Upper lobe of left lung (tissue), 6 donors: ENCODE results near the gene MYOG. TPM values are rescaled to one million over a fixed set of nuclear protein-coding genes. Genes with fewer than 3 reads are reported as not detected.

ENCODE experiments used
- ATAC-seq, 2 donors: fragments of 200-7000 bp; cut with Tn5 transposase; one replicate each; pipeline ENCODE4 v1.9.1; 2022; ENCODE audit warnings: mild to moderate bottlenecking in 2 of 2, moderate library complexity in 2 of 2; ENCODE audit not compliant: low FRiP score in 2 of 2
- DNase-seq, 2 donors: peaks; one replicate each; pipeline ENCODE4 v3.0.0-alpha.2; 2019 to 2020
- H3K27ac ChIP-seq, 4 donors: fragments of 200-600 bp; sonication (generic); one replicate each; pipeline ENCODE4 v1.5.1; 2016 to 2019
- H3K27me3 ChIP-seq, 4 donors: fragments of 200-600 bp; sonication (generic); one replicate each; pipeline ENCODE4 v1.5.1; 2017 to 2019
- H3K36me3 ChIP-seq, 4 donors: fragments of 200-600 bp; sonication (generic); one replicate each; pipeline ENCODE4 v1.5.1; 2016 to 2019
- H3K4me1 ChIP-seq, 4 donors: fragments of 200-600 bp; sonication (generic); one replicate each; pipeline ENCODE4 v1.5.1; 2018 to 2019
- H3K4me3 ChIP-seq, 4 donors: fragments of 200-600 bp; sonication (generic); one replicate each; pipeline ENCODE4 v1.5.1; 2017 to 2019; ENCODE audit warnings: mild to moderate bottlenecking in 2 of 4, moderate library complexity in 1 of 4
- H3K9me3 ChIP-seq, 4 donors: fragments of 200-600 bp; sonication (generic); one replicate each; pipeline ENCODE4 v1.5.1; 2018 to 2019
- CTCF ChIP-seq, 6 experiments: fragments of 450-650 bp in 4 of 6; fragments of 200-600 bp in 2 of 6; sonication (generic) in 2 of 6; IDR thresholded peaks; one replicate each; pipeline ENCODE4 v1.5.1; 2016 to 2019; ENCODE audit warnings: antibody characterized with exemption in 6 of 6
- EP300 ChIP-seq, 4 donors: sonication (generic); formaldehyde crosslinking; IDR thresholded peaks; one replicate each; pipeline ENCODE4 v1.5.1; 2017; ENCODE audit warnings: antibody characterized with exemption in 4 of 4, control low read depth in 2 of 4
- POLR2A ChIP-seq, 4 donors: fragments of 450-650 bp; IDR thresholded peaks; one replicate each; pipeline ENCODE4 v1.5.1; 2016 to 2017; ENCODE audit warnings: antibody characterized with exemption in 4 of 4, mild to moderate bottlenecking in 2 of 4
- POLR2AphosphoS5 ChIP-seq, 2 donors: sonication (generic); formaldehyde crosslinking; IDR thresholded peaks; one replicate each; pipeline ENCODE4 v1.5.1; 2017; ENCODE audit warnings: antibody characterized with exemption in 2 of 2
- WGBS, 2 donors: methylation state at CpG; one replicate each; pipeline ENCODE4 v1.1.5; 2017 to 2018; 5-methylcytosine and 5-hydroxymethylcytosine counted together
- total RNA-seq, 6 donors: library from RNA; depleted of rRNA in 4 of 6; stranded (reverse); fragments of >200 nt in 4 of 6; gene quantifications; one replicate each; pipeline versions ENCODE4 v1.1.0 to v1.2.1, GENCODE V29; 2016 to 2021
- donor health status: DM: no; HTN: no; CAD: no; lungs with moderate emphysema.
- donor health status: DM: no; HTN: yes; CAD: no; lungs with severe emphysema.

MYOG gene
- total RNA-seq, 6 donors from 2014 or later: not detected

DNA sequence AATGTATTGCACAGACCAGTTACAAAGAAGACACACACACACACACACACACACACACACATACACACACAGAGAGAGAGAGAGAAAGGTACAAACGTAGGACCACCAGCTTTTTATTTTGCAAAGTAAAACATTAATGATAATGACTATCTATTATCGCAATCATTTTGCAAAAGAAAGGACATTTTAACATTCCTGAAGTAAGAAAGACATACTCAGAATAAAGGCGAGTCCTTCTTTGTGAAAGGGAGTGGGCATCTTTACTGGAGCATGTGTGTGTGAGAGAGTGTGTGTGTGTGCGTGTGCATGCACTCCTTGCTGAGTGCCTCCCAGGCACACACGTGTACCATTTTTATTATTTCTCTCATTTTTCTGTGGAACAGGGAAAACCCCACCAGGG is 31.2 kb downstream of the MYOG start:
- WGBS, 2 donors: 79 to 84% methylated on average over 5 of the region's 5 CpGs
- H3K9me3 ChIP-seq: no peaks in the 10 kb centered on the region
- DNase-seq (no peak), ATAC-seq (no peak)
- TF ChIP-seq POLR2A (IDR thresholded peaks at IDR 0.05) (no peak), EP300 (IDR thresholded peaks at IDR 0.05) (no peak), POLR2AphosphoS5 (IDR thresholded peaks at IDR 0.05) (no peak), CTCF (IDR thresholded peaks at IDR 0.05) (no peak)
- H3K27me3 ChIP-seq: no peaks in the 10 kb centered on the region
- no peak overlapping the region for H3K4me3 ChIP-seq
- no peaks in the 10 kb centered on the region for H3K36me3 ChIP-seq
- peaks cover 3 to 10% (median 4%) of the 10 kb centered on the region in 4 donors for H3K4me1 ChIP-seq
- H3K27ac ChIP-seq: no peak overlapping the region

- WGBS, 2 donors: 73 to 74% methylated on average over 1 of the region's 1 CpG
- DNase-seq: no peak
- H3K4me3 ChIP-seq: no peak overlapping the region
- no peak for ATAC-seq
- H3K4me1 ChIP-seq: peaks cover 3 to 6% (median 4%) of the 10 kb centered on the region in 4 donors
- H3K27me3 ChIP-seq: no peaks in the 10 kb centered on the region
- H3K27ac ChIP-seq: no peak overlapping the region
- H3K9me3 ChIP-seq: no peaks in the 10 kb centered on the region
- TF ChIP-seq POLR2A (IDR thresholded peaks at IDR 0.05): no peak
- no peak for TF ChIP-seq EP300 (IDR thresholded peaks at IDR 0.05)
- no peak for TF ChIP-seq POLR2AphosphoS5 (IDR thresholded peaks at IDR 0.05)
- TF ChIP-seq CTCF (IDR thresholded peaks at IDR 0.05): no peak
- H3K36me3 ChIP-seq: no peaks in the 10 kb centered on the region
Observed at GRCh38 chr1:203054184-203054583, 31.6 kb downstream of the MYOG start.

- TF ChIP-seq CTCF (IDR thresholded peaks at IDR 0.05) (no peak), POLR2AphosphoS5 (IDR thresholded peaks at IDR 0.05) (no peak), POLR2A (IDR thresholded peaks at IDR 0.05) (no peak), EP300 (IDR thresholded peaks at IDR 0.05) (no peak)
- no peak overlapping the region for H3K27ac ChIP-seq
- DNase-seq: no peak
- no peaks in the 10 kb centered on the region for H3K36me3 ChIP-seq
- no peak for ATAC-seq
- H3K4me3 ChIP-seq: no peak overlapping the region
- H3K4me1 ChIP-seq: peaks cover 0 to under 1% (median 0%) of the 10 kb centered on the region in 4 donors
- WGBS, 2 donors: 84 to 90% methylated on average over 3 of the region's 3 CpGs
- no peaks in the 10 kb centered on the region for H3K27me3 ChIP-seq
- H3K9me3 ChIP-seq: no peaks in the 10 kb centered on the region
Observed at GRCh38 chr1:203052601-203053000, 33.2 kb downstream of the MYOG start.

- Histone ChIP-seq H3K27me3 (no peaks in the 10 kb centered on the region), H3K4me1 (no peaks in the 10 kb centered on the region), H3K36me3 (no peaks in the 10 kb centered on the region), H3K4me3 (no peak overlapping the region), H3K27ac (no peak overlapping the region), H3K9me3 (no peaks in the 10 kb centered on the region)
- DNase-seq (no peak), ATAC-seq (no peak)
- TF ChIP-seq EP300 (IDR thresholded peaks at IDR 0.05): no peak
- TF ChIP-seq POLR2A (IDR thresholded peaks at IDR 0.05): no peak
- TF ChIP-seq POLR2AphosphoS5 (IDR thresholded peaks at IDR 0.05): no peak
- TF ChIP-seq CTCF (IDR thresholded peaks at IDR 0.05): no peak
- WGBS, 2 donors: 63 to 65% methylated on average over 12 to 18 of the region's 20 CpGs
Observed at GRCh38 chr1:203051841-203052324, 33.9 kb downstream of the MYOG start.

DNA sequence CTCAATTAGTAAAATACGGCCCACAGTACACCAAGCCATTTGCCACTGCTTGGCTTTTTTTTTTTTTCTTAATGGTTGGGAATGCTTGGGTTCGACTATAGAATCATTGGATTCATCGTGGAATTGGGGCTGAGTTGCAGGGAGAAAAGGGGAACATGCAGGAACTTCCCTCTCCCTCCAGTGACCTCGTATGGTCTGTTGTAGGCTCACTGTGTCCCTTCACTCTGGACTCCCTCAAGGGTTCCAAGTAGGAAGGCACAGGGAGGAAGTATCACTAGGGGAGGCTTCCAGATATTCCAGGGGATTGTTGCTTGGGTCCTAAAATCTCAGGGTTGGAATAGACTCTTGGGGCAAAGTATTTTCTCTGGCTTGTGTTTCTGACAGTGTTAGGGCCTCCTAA is 35.0 kb downstream of the MYOG start:
- WGBS, 2 donors: 79 to 82% methylated on average over 4 of the region's 4 CpGs
- Histone ChIP-seq H3K4me3 (no peak overlapping the region), H3K27ac (no peak overlapping the region), H3K9me3 (no peaks in the 10 kb centered on the region), H3K36me3 (no peaks in the 10 kb centered on the region), H3K27me3 (no peaks in the 10 kb centered on the region), H3K4me1 (no peaks in the 10 kb centered on the region)
- ATAC-seq (no peak), DNase-seq (no peak)
- TF ChIP-seq EP300 (IDR thresholded peaks at IDR 0.05) (no peak), POLR2AphosphoS5 (IDR thresholded peaks at IDR 0.05) (no peak), CTCF (IDR thresholded peaks at IDR 0.05) (no peak), POLR2A (IDR thresholded peaks at IDR 0.05) (no peak)
